GM06990 (cell line): Measurements from ENCODE around the gene PRELID3B.
A peak's percentile ranks its signal among the peaks of the same experiment; 100 is the strongest.

Experiments
- DNase-seq: peaks from one replicate; pipeline ENCODE4 v3.0.0-alpha.2; 2011; ENCODE audit not compliant: insufficient read length; ENCODE audit errors: extremely low read depth
- H3K27me3 ChIP-seq: replicated peaks from 2 replicates; pipeline ENCODE4 v1.6.0; 2011; ENCODE audit warnings: low read length; ENCODE audit not compliant: control insufficient read depth, insufficient read depth
- H3K36me3 ChIP-seq: 2 replicates; pipeline ENCODE4 v1.5.1; 2011; ENCODE audit warnings: low read length; ENCODE audit not compliant: control insufficient read depth, insufficient read depth
- H3K4me3 ChIP-seq: replicated peaks from 2 replicates; pipeline ENCODE4 v1.5.1; 2011; ENCODE audit warnings: low read depth, mild to moderate bottlenecking, control low read depth, low read length
- CTCF ChIP-seq: IDR thresholded peaks from 2 replicates; pipeline ENCODE4 v1.5.1; 2011; ENCODE audit warnings: low read length, control low read depth, mild to moderate bottlenecking, inconsistent platforms; ENCODE audit not compliant: insufficient read depth, poor library complexity, severe bottlenecking

The PRELID3B gene

GRCh38 chr20:59074456-59074855 lies 31.9 kb upstream of the PRELID3B start:
- no peaks in the 10 kb centered on the region for H3K36me3 ChIP-seq
- no peaks in the 10 kb centered on the region; the same call in 1 of the 2 replicates for H3K27me3 ChIP-seq
- H3K4me3 ChIP-seq, result no peak overlapping the region
- peak; percentile 25 for DNase-seq
- TF ChIP-seq CTCF, result no peak

- Histone ChIP-seq H3K4me3 (no peak overlapping the region), H3K27me3 (no peaks in the 10 kb centered on the region; the same call in 1 of the 2 replicates), H3K36me3 (no peaks in the 10 kb centered on the region)
- no peak for TF ChIP-seq CTCF
- no peak for DNase-seq
Observed at GRCh38 chr20:59073582-59073981, 31.0 kb upstream of the PRELID3B start.

- no peak for TF ChIP-seq CTCF
- DNase-seq, result peak; percentile 18
- Histone ChIP-seq H3K4me3 (no peak overlapping the region), H3K36me3 (no peaks in the 10 kb centered on the region), H3K27me3 (no peaks in the 10 kb centered on the region; the same call in 1 of the 2 replicates)
Observed at GRCh38 chr20:59071216-59071615, 28.6 kb upstream of the PRELID3B start.

- H3K36me3 ChIP-seq, result no peaks in the 10 kb centered on the region
- DNase-seq, result no peak
- no peak for TF ChIP-seq CTCF
- no peak overlapping the region for H3K4me3 ChIP-seq
- H3K27me3 ChIP-seq, result no peaks in the 10 kb centered on the region; the same call in 1 of the 2 replicates
Observed at GRCh38 chr20:59069026-59069425, 26.4 kb upstream of the PRELID3B start.

GRCh38 chr20:59068534-59068933 lies 25.9 kb upstream of the PRELID3B start:
- Histone ChIP-seq H3K4me3 (no peak overlapping the region), H3K27me3 (no peaks in the 10 kb centered on the region), H3K36me3 (no peaks in the 10 kb centered on the region)
- DNase-seq, result no peak
- TF ChIP-seq CTCF, result no peak

GRCh38 chr20:59064214-59064722 lies 21.7 kb upstream of the PRELID3B start:
- Histone ChIP-seq H3K27me3 (no peaks in the 10 kb centered on the region), H3K4me3 (no peak overlapping the region), H3K36me3 (no peaks in the 10 kb centered on the region)
- DNase-seq, result no peak
- no peak for TF ChIP-seq CTCF
